K562 (cell line): ENCODE data around the gene EHBP1. TPM values are rescaled to one million over a fixed set of nuclear protein-coding genes. Genes with fewer than 3 reads are reported as not detected.
A peak's percentile ranks its signal among the peaks of the same experiment; 100 is the strongest.

ENCODE experiments used
- MED1 ChIP-seq: sonication (generic); formaldehyde crosslinking; IDR thresholded peaks from 2 replicates; pipeline ENCODE4 v1.8.1; 2023; ENCODE audit warnings: missing genetic modification reagents, borderline replicate concordance
- POLR3G ChIP-seq: IDR thresholded peaks from 2 replicates; pipeline ENCODE4 v1.6.1; 2011; ENCODE audit not compliant: insufficient read length, insufficient replicate concordance; ENCODE audit errors: extremely low read depth
- SMC3 ChIP-seq: conservative IDR thresholded peaks from 2 replicates; pipeline ENCODE4 v1.6.1; 2011; ENCODE audit warnings: low read depth, low read length, improper control_type of control experiment; ENCODE audit not compliant: insufficient read depth
- polyA plus RNA-seq, 8 experiments: library from polyadenylated mRNA; depleted of rRNA in 4 of 8; stranded (reverse) in 5 of 8; unstranded in 3 of 8; fragments of >200 nt; fragmentation: Nextera tagmentation in 2 of 8; fragmentation: Illumina TruSeq in 1 of 8; extraction: Ambion mirVana in 2 of 8; extraction: Trizol in 1 of 8; gene quantifications; 2 replicates each; pipeline versions ENCODE4 v1.2.1 to v1.2.3, GENCODE V29; 2011 to 2014; ENCODE audit warnings: inconsistent platforms in 1 of 8, missing spikeins in 1 of 8
- total RNA-seq, 7 experiments: library from RNA; depleted of rRNA in 6 of 7; stranded (reverse); fragments of >200 nt in 6 of 7; fragmentation: Illumina TruSeq in 2 of 7; extraction: Trizol in 2 of 7; gene quantifications; 2 replicates each; pipeline versions ENCODE4 v1.2.1 to v1.2.3, GENCODE V29; 2011 to 2021; ENCODE audit warnings: low replicate concordance in 1 of 7
- TF ChIP-seq, protein P1 (sequence below): sonication (generic); formaldehyde crosslinking; IDR thresholded peaks from 2 replicates; pipeline ENCODE4 v1.8.0; 2023; ENCODE audit warnings: mild to moderate bottlenecking, missing genetic modification reagents
- TF ChIP-seq, protein P2 (sequence below), 2 experiments: fragments of 450-650 bp; formaldehyde crosslinking in 1 of 2; IDR thresholded peaks; 2 replicates each; pipeline versions ENCODE4 v1.4.0 to v1.6.1; 2014 to 2020; ENCODE audit warnings: mild to moderate bottlenecking in 2 of 2, borderline replicate concordance in 1 of 2, low read depth in 1 of 2

EHBP1 gene
- total and polyA plus RNA-seq, 9 of the 15 experiments (the other 6 are each of a cell fraction or from before 2014, with no cell fraction given) = 8.9 to 26.6 (median 19.3) TPM

DNA sequence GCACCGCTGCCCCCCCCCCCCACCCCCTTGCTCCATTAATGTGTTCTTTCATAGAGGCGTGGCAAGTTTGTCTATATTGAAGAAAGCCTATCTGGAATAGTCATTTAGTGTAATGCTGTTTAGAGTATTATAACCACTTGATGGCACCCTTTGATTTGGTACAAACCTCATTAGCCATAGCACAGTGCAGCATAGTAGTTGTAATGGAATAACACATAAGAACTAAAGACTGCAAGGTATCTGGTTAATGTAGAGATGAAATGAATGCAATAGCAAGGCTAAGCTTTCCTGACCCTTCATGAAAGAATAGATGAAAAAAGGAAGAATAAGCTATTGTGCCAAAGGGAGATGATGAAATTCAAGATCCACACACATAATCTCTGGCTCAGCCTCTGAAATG is 81.9 kb downstream of the EHBP1 start (continued):
- TF ChIP-seq SMC3 (peak; percentile 44; the same call in 1 of the 2 replicates), POLR3G (no peak), MED1 (CRISPR knock-in tag) (no peak)
- TF ChIP-seq, protein P1, sequence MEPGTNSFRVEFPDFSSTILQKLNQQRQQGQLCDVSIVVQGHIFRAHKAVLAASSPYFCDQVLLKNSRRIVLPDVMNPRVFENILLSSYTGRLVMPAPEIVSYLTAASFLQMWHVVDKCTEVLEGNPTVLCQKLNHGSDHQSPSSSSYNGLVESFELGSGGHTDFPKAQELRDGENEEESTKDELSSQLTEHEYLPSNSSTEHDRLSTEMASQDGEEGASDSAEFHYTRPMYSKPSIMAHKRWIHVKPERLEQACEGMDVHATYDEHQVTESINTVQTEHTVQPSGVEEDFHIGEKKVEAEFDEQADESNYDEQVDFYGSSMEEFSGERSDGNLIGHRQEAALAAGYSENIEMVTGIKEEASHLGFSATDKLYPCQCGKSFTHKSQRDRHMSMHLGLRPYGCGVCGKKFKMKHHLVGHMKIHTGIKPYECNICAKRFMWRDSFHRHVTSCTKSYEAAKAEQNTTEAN (CRISPR knock-in tag) = no peak
- TF ChIP-seq, protein P2, sequence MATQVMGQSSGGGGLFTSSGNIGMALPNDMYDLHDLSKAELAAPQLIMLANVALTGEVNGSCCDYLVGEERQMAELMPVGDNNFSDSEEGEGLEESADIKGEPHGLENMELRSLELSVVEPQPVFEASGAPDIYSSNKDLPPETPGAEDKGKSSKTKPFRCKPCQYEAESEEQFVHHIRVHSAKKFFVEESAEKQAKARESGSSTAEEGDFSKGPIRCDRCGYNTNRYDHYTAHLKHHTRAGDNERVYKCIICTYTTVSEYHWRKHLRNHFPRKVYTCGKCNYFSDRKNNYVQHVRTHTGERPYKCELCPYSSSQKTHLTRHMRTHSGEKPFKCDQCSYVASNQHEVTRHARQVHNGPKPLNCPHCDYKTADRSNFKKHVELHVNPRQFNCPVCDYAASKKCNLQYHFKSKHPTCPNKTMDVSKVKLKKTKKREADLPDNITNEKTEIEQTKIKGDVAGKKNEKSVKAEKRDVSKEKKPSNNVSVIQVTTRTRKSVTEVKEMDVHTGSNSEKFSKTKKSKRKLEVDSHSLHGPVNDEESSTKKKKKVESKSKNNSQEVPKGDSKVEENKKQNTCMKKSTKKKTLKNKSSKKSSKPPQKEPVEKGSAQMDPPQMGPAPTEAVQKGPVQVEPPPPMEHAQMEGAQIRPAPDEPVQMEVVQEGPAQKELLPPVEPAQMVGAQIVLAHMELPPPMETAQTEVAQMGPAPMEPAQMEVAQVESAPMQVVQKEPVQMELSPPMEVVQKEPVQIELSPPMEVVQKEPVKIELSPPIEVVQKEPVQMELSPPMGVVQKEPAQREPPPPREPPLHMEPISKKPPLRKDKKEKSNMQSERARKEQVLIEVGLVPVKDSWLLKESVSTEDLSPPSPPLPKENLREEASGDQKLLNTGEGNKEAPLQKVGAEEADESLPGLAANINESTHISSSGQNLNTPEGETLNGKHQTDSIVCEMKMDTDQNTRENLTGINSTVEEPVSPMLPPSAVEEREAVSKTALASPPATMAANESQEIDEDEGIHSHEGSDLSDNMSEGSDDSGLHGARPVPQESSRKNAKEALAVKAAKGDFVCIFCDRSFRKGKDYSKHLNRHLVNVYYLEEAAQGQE (IDR thresholded peaks at IDR 0.05; ENCODE audit: borderline replicate concordance) = 0 out of 2 replicates have a peak, but pooled peaks have one; percentile 45
- TF ChIP-seq, protein P2 (CRISPR knock-in tag; IDR thresholded peaks at IDR 0.05; ENCODE audit: low read depth) = no peak
- TF ChIP-seq, all 486 proteins: peak for 6
